OCI-LY3 (cell line): Measurements from ENCODE around the gene NBEA.

Source experiments
- H2AFZ ChIP-seq: fragments of 200-600, 300-600 bp; shearing (Covaris generic); 2 replicates; pipeline ENCODE4 v1.6.0; 2014; ENCODE audit warnings: antibody characterized with exemption, low read depth, low read length
- H3K27ac ChIP-seq: fragments of 200-600, 300-600 bp; sonication (generic); 2 replicates; pipeline ENCODE4 v1.5.1; 2014; ENCODE audit warnings: mild to moderate bottlenecking, low read length, moderate library complexity, mixed read lengths
- H3K27me3 ChIP-seq: fragments of 200-600, 300-600 bp; sonication (generic); 2 replicates; pipeline ENCODE4 v1.6.1; 2014; ENCODE audit warnings: low read depth, low read length, mixed read lengths
- H3K36me3 ChIP-seq: fragments of 200-600, 300-600 bp; sonication (generic); replicated peaks from 2 replicates; pipeline ENCODE3; 2014; ENCODE audit warnings: low read depth, low read length, mixed read lengths
- H3K4me1 ChIP-seq: fragments of 300-600, 200-600 bp; sonication (generic); 2 replicates; pipeline ENCODE4 v1.6.1; 2014; ENCODE audit warnings: low read length, mixed read lengths
- H3K4me2 ChIP-seq: fragments of 200-600, 300-600 bp; sonication (generic); 2 replicates; pipeline ENCODE4 v1.6.1; 2014; ENCODE audit warnings: low read length, mixed read lengths
- H3K4me3 ChIP-seq: fragments of 300-600, 200-600 bp; sonication (generic); 2 replicates; pipeline ENCODE4 v1.5.1; 2014; ENCODE audit warnings: antibody characterized with exemption, mild to moderate bottlenecking, low read length, moderate library complexity
- H3K79me2 ChIP-seq: fragments of 300-600, 200-600 bp; shearing (Covaris generic); 2 replicates; pipeline ENCODE4 v1.6.1; 2014; ENCODE audit warnings: mild to moderate bottlenecking, low read length, mixed read lengths
- H3K9ac ChIP-seq: fragments of 300-600, 200-600 bp; shearing (Covaris generic); 2 replicates; pipeline ENCODE4 v1.6.0; 2014; ENCODE audit warnings: mild to moderate bottlenecking, low read length, moderate library complexity
- H3K9me3 ChIP-seq: fragments of 200-600, 300-600 bp; shearing (Covaris generic); 2 replicates; pipeline ENCODE4 v1.6.1; 2014; ENCODE audit warnings: low read length, mixed read lengths; ENCODE audit not compliant: insufficient read depth
- H4K20me1 ChIP-seq: fragments of 200-600, 300-600 bp; sonication (generic); 2 replicates; pipeline ENCODE4 v1.6.1; 2016; ENCODE audit warnings: low read length, mixed read lengths; ENCODE audit not compliant: insufficient read depth
- CTCF ChIP-seq: fragments of 200-600, 300-600 bp; sonication (generic); IDR thresholded peaks from 2 replicates; pipeline ENCODE4 v1.5.1; 2014; ENCODE audit warnings: antibody characterized with exemption, low read length, low read depth
- EZH2phosphoT487 ChIP-seq: fragments of 200-600 bp; shearing (Covaris generic); IDR thresholded peaks from 2 replicates; pipeline ENCODE4 v1.6.1; 2018; ENCODE audit warnings: antibody characterized with exemption, mixed run types, low read depth

NBEA gene

GRCh38 chr13:35496761-35497386, 554.8 kb downstream of the NBEA start:
- H3K9ac ChIP-seq = no peak overlapping the region
- no peaks in the 10 kb centered on the region for H3K27me3 ChIP-seq
- H2AFZ ChIP-seq = no peak overlapping the region
- no peak overlapping the region for H3K4me2 ChIP-seq
- no peak overlapping the region for H3K27ac ChIP-seq
- H3K4me3 ChIP-seq = no peak overlapping the region
- peaks cover 3% of the 10 kb centered on the region; the same call in 1 of the 2 replicates for H3K4me1 ChIP-seq
- no peaks in the 10 kb centered on the region for H4K20me1 ChIP-seq
- no peaks in the 10 kb centered on the region for H3K9me3 ChIP-seq
- H3K79me2 ChIP-seq = no peaks in the 10 kb centered on the region
- no peaks in the 10 kb centered on the region for H3K36me3 ChIP-seq
- TF ChIP-seq CTCF = no peak
- TF ChIP-seq EZH2phosphoT487 = no peak

GRCh38 chr13:35498231-35498630, 556.2 kb downstream of the NBEA start:
- H2AFZ ChIP-seq = no peak overlapping the region
- H3K27ac ChIP-seq = no peak overlapping the region
- H3K4me3 ChIP-seq = no peak overlapping the region
- no peaks in the 10 kb centered on the region for H3K36me3 ChIP-seq
- no peak overlapping the region for H3K9ac ChIP-seq
- TF ChIP-seq EZH2phosphoT487 = no peak
- peaks cover 3% of the 10 kb centered on the region; the same call in 1 of the 2 replicates for H3K4me1 ChIP-seq
- no peaks in the 10 kb centered on the region for H3K79me2 ChIP-seq
- H3K9me3 ChIP-seq = no peaks in the 10 kb centered on the region
- no peaks in the 10 kb centered on the region for H3K27me3 ChIP-seq
- H4K20me1 ChIP-seq = no peaks in the 10 kb centered on the region
- H3K4me2 ChIP-seq = no peak overlapping the region

GRCh38 chr13:35499196-35499662, 557.2 kb downstream of the NBEA start:
- Histone ChIP-seq H2AFZ (no peak overlapping the region), H3K9me3 (no peaks in the 10 kb centered on the region), H3K9ac (no peak overlapping the region), H4K20me1 (no peaks in the 10 kb centered on the region), H3K4me3 (no peak overlapping the region), H3K27me3 (no peaks in the 10 kb centered on the region), H3K79me2 (no peaks in the 10 kb centered on the region), H3K4me1 (peaks cover 3% of the 10 kb centered on the region; the same call in 1 of the 2 replicates), H3K27ac (no peak overlapping the region), H3K4me2 (no peak overlapping the region), H3K36me3 (no peaks in the 10 kb centered on the region)
- TF ChIP-seq CTCF (no peak), EZH2phosphoT487 (no peak)

GRCh38 chr13:35499676-35500075, 557.6 kb downstream of the NBEA start:
- Histone ChIP-seq H3K4me1 (peaks cover 3% of the 10 kb centered on the region; the same call in 1 of the 2 replicates), H3K4me3 (no peak overlapping the region), H4K20me1 (no peaks in the 10 kb centered on the region), H2AFZ (no peak overlapping the region), H3K4me2 (no peak overlapping the region), H3K9ac (no peak overlapping the region), H3K27ac (no peak overlapping the region), H3K79me2 (no peaks in the 10 kb centered on the region), H3K36me3 (no peaks in the 10 kb centered on the region), H3K9me3 (no peaks in the 10 kb centered on the region), H3K27me3 (no peaks in the 10 kb centered on the region)
- TF ChIP-seq EZH2phosphoT487 (no peak), CTCF (no peak)
